Measurements from ENCODE around the gene IQSEC3. TPM values are rescaled to one million over a fixed set of nuclear protein-coding genes. Genes with fewer than 3 reads are reported as not detected.

The IQSEC3 gene
- total and polyA plus RNA-seq, 2 of the 13 experiments (the other 11 are each of a cell fraction or from before 2014, with no cell fraction given) = not detected

DNA sequence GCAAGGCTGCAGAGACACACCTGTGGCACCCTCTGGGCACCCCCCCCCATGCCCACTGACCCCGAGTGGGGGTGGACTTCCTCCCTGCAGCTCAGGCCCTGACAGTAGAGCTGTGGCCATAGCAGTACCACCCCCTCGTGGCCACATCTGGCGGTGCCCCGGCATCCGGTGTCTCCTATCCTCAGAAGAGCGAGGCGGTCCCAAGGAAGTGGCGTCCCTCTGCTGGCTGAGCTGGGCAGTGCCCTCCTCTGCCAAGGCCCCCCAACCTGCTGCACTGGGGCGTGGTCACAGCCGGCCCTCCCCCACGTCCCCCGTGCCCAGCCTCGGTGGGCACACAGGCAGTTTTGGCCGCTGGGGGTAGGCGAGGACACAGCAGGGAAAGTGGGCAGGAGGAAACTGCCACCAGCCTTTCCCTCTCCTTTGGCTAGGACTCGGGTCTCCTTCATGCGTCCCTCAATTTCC, 153.4 kb downstream of the IQSEC3 start (continued):
- TF ChIP-seq ZNF543 (CRISPR knock-in tag; IDR thresholded peaks at IDR 0.05) (0 out of 2 replicates have a peak, but pooled peaks have one; percentile 8), ZMAT3 (CRISPR knock-in tag; conservative IDR thresholded peaks at IDR 0.05) (0 out of 2 replicates have a peak, but pooled peaks have one; percentile 39), ZNF766 (CRISPR knock-in tag; IDR thresholded peaks at IDR 0.05; ENCODE audit: borderline replicate concordance) (no peak), GATAD2A (CRISPR knock-in tag; IDR thresholded peaks at IDR 0.05) (peak; percentile 62), HNF4A (CRISPR knock-in tag; IDR thresholded peaks at IDR 0.05) (peak; percentile 49; the same call in 1 of the 2 replicates), XRCC5 (optimal IDR thresholded peaks at IDR 0.05; ENCODE audit: low read length) (peak; percentile 95), ZNF572 (CRISPR knock-in tag; IDR thresholded peaks at IDR 0.05) (0 out of 2 replicates have a peak, but pooled peaks have one; percentile 29), SP1 (IDR thresholded peaks at IDR 0.05) (no peak), SP1 (CRISPR knock-in tag; IDR thresholded peaks at IDR 0.05) (peak; percentile 27), ZNF761 (CRISPR knock-in tag; conservative IDR thresholded peaks at IDR 0.05) (0 out of 2 replicates have a peak, but pooled peaks have one; percentile 63), CBX5 (CRISPR knock-in tag; IDR thresholded peaks at IDR 0.05; ENCODE audit: borderline replicate concordance) (peak; percentile 86), ETV6 (CRISPR knock-in tag; conservative IDR thresholded peaks at IDR 0.05) (peak; percentile 48; the same call in 1 of the 2 replicates), HOXD1 (CRISPR knock-in tag; IDR thresholded peaks at IDR 0.05) (no peak), ZNF788 (CRISPR knock-in tag; IDR thresholded peaks at IDR 0.05; ENCODE audit: borderline replicate concordance) (peak; percentile 58; the same call in 1 of the 2 replicates), ZNF672 (CRISPR knock-in tag; IDR thresholded peaks at IDR 0.05) (no peak)
- TF ChIP-seq, protein P1, sequence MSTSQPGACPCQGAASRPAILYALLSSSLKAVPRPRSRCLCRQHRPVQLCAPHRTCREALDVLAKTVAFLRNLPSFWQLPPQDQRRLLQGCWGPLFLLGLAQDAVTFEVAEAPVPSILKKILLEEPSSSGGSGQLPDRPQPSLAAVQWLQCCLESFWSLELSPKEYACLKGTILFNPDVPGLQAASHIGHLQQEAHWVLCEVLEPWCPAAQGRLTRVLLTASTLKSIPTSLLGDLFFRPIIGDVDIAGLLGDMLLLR (CRISPR knock-in tag; IDR thresholded peaks at IDR 0.05) = no peak
- TF ChIP-seq, protein P2, sequence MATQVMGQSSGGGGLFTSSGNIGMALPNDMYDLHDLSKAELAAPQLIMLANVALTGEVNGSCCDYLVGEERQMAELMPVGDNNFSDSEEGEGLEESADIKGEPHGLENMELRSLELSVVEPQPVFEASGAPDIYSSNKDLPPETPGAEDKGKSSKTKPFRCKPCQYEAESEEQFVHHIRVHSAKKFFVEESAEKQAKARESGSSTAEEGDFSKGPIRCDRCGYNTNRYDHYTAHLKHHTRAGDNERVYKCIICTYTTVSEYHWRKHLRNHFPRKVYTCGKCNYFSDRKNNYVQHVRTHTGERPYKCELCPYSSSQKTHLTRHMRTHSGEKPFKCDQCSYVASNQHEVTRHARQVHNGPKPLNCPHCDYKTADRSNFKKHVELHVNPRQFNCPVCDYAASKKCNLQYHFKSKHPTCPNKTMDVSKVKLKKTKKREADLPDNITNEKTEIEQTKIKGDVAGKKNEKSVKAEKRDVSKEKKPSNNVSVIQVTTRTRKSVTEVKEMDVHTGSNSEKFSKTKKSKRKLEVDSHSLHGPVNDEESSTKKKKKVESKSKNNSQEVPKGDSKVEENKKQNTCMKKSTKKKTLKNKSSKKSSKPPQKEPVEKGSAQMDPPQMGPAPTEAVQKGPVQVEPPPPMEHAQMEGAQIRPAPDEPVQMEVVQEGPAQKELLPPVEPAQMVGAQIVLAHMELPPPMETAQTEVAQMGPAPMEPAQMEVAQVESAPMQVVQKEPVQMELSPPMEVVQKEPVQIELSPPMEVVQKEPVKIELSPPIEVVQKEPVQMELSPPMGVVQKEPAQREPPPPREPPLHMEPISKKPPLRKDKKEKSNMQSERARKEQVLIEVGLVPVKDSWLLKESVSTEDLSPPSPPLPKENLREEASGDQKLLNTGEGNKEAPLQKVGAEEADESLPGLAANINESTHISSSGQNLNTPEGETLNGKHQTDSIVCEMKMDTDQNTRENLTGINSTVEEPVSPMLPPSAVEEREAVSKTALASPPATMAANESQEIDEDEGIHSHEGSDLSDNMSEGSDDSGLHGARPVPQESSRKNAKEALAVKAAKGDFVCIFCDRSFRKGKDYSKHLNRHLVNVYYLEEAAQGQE (IDR thresholded peaks at IDR 0.05; ENCODE audit: borderline replicate concordance in 1 of 2, low read depth in 1 of 2, low read length in 2 of 2) = no peak
- TF ChIP-seq, protein P3, sequence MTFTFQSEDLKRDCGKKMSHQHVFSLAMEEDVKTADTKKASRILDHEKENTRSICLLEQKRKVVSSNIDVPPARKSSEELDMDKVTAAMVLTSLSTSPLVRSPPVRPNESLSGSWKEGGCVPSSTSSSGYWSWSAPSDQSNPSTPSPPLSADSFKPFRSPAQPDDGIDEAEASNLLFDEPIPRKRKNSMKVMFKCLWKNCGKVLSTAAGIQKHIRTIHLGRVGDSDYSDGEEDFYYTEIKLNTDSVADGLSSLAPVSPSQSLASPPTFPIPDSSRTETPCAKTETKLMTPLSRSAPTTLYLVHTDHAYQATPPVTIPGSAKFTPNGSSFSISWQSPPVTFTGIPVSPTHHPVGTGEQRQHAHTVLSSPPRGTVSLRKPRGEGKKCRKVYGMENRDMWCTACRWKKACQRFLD (CRISPR knock-in tag; IDR thresholded peaks at IDR 0.05; ENCODE audit: borderline replicate concordance) = no peak
- TF ChIP-seq, protein P4, sequence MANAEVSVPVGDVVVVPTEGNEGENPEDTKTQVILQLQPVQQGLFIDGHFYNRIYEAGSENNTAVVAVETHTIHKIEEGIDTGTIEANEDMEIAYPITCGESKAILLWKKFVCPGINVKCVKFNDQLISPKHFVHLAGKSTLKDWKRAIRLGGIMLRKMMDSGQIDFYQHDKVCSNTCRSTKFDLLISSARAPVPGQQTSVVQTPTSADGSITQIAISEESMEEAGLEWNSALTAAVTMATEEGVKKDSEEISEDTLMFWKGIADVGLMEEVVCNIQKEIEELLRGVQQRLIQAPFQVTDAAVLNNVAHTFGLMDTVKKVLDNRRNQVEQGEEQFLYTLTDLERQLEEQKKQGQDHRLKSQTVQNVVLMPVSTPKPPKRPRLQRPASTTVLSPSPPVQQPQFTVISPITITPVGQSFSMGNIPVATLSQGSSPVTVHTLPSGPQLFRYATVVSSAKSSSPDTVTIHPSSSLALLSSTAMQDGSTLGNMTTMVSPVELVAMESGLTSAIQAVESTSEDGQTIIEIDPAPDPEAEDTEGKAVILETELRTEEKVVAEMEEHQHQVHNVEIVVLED (CRISPR knock-in tag; IDR thresholded peaks at IDR 0.05; ENCODE audit: borderline replicate concordance) = peak; percentile 38; the same call in 1 of the 2 replicates
- TF ChIP-seq, protein P5, sequence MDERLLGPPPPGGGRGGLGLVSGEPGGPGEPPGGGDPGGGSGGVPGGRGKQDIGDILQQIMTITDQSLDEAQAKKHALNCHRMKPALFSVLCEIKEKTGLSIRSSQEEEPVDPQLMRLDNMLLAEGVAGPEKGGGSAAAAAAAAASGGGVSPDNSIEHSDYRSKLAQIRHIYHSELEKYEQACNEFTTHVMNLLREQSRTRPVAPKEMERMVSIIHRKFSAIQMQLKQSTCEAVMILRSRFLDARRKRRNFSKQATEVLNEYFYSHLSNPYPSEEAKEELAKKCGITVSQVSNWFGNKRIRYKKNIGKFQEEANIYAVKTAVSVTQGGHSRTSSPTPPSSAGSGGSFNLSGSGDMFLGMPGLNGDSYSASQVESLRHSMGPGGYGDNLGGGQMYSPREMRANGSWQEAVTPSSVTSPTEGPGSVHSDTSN (CRISPR knock-in tag; IDR thresholded peaks at IDR 0.05) = no peak
- TF ChIP-seq, protein P6, sequence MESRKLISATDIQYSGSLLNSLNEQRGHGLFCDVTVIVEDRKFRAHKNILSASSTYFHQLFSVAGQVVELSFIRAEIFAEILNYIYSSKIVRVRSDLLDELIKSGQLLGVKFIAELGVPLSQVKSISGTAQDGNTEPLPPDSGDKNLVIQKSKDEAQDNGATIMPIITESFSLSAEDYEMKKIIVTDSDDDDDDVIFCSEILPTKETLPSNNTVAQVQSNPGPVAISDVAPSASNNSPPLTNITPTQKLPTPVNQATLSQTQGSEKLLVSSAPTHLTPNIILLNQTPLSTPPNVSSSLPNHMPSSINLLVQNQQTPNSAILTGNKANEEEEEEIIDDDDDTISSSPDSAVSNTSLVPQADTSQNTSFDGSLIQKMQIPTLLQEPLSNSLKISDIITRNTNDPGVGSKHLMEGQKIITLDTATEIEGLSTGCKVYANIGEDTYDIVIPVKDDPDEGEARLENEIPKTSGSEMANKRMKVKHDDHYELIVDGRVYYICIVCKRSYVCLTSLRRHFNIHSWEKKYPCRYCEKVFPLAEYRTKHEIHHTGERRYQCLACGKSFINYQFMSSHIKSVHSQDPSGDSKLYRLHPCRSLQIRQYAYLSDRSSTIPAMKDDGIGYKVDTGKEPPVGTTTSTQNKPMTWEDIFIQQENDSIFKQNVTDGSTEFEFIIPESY (CRISPR knock-in tag; IDR thresholded peaks at IDR 0.05) = peak; percentile 56
